ENCODE measurements around the gene NUDT7. TPM values are rescaled to one million over a fixed set of nuclear protein-coding genes. Genes with fewer than 3 reads are reported as not detected.

NUDT7 gene
- total and polyA plus RNA-seq, 4 donors: 15.4 to 30.2 (median 25.3) TPM

DNA sequence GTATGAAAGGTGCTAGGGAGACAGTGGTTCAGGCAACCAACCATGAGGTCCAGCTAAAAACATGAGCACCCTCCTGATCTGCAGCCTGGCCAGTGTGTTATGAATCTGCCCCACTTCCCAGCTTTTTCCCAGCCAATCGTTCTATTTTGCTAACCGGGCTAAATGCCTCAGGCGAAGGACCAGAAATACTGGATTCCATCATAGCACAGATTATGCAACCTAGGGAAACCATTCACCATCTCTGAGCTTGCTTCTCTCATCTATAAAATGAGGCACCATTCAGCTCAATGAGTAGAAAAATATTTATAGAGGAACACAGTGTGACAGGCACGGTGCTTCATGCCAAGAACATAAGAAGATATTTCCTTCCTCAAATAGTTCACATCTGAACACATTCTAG lies 45.2 kb upstream of the NUDT7 start:
- 57% methylated on average over 4 of the region's 4 CpGs for WGBS
- H3K36me3 ChIP-seq (ENCODE audit: control insufficient read depth in 4 of 4, insufficient read depth in 3 of 4, low read depth in 1 of 4, low read length in 3 of 4): no peaks in the 10 kb centered on the region
- DNase-seq (ENCODE audit: low spot score): no peak
- no peaks in the 10 kb centered on the region for H3K9me3 ChIP-seq (ENCODE audit: control insufficient read depth in 4 of 4, low read length in 3 of 4)
- peaks cover 0 to 4% (median 0%) of the 10 kb centered on the region in 4 donors for H3K27me3 ChIP-seq (ENCODE audit: control insufficient read depth in 4 of 4, insufficient read depth in 4 of 4, low read length in 3 of 4)
- H3K27ac ChIP-seq (ENCODE audit: low read depth in 1 of 2, low read length in 2 of 2): no peak overlapping the region
- TF ChIP-seq HNF4A (conservative IDR thresholded peaks at IDR 0.05): no peak
- no peak for TF ChIP-seq EGR1 (IDR thresholded peaks at IDR 0.05; ENCODE audit: low read depth in 2 of 2)
- TF ChIP-seq, protein P1, sequence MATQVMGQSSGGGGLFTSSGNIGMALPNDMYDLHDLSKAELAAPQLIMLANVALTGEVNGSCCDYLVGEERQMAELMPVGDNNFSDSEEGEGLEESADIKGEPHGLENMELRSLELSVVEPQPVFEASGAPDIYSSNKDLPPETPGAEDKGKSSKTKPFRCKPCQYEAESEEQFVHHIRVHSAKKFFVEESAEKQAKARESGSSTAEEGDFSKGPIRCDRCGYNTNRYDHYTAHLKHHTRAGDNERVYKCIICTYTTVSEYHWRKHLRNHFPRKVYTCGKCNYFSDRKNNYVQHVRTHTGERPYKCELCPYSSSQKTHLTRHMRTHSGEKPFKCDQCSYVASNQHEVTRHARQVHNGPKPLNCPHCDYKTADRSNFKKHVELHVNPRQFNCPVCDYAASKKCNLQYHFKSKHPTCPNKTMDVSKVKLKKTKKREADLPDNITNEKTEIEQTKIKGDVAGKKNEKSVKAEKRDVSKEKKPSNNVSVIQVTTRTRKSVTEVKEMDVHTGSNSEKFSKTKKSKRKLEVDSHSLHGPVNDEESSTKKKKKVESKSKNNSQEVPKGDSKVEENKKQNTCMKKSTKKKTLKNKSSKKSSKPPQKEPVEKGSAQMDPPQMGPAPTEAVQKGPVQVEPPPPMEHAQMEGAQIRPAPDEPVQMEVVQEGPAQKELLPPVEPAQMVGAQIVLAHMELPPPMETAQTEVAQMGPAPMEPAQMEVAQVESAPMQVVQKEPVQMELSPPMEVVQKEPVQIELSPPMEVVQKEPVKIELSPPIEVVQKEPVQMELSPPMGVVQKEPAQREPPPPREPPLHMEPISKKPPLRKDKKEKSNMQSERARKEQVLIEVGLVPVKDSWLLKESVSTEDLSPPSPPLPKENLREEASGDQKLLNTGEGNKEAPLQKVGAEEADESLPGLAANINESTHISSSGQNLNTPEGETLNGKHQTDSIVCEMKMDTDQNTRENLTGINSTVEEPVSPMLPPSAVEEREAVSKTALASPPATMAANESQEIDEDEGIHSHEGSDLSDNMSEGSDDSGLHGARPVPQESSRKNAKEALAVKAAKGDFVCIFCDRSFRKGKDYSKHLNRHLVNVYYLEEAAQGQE (IDR thresholded peaks at IDR 0.05): no peak
- TF ChIP-seq RXRA (IDR thresholded peaks at IDR 0.05): no peak
- TF ChIP-seq YY1 (IDR thresholded peaks at IDR 0.05): no peak
- TF ChIP-seq TAF1 (conservative IDR thresholded peaks at IDR 0.05): no peak
- TF ChIP-seq NR2F2 (IDR thresholded peaks at IDR 0.05): no peak
- TF ChIP-seq FOXA2 (IDR thresholded peaks at IDR 0.05): no peak
- TF ChIP-seq ZBTB33 (IDR thresholded peaks at IDR 0.05): no peak
- no peak overlapping the region for H3K9ac ChIP-seq (ENCODE audit: low read depth in 1 of 2, low read length in 2 of 2)
- peaks cover 0 to 3% (median 0%) of the 10 kb centered on the region in 4 donors for H3K4me1 ChIP-seq (ENCODE audit: control insufficient read depth in 4 of 4, insufficient read depth in 4 of 4, low read length in 3 of 4)
- H3K4me3 ChIP-seq (ENCODE audit: low read depth in 1 of 3, low read length in 3 of 3): no peak overlapping the region

- Histone ChIP-seq H3K4me1 (ENCODE audit: control insufficient read depth in 4 of 4, insufficient read depth in 4 of 4, low read length in 3 of 4) (peaks cover 0 to 3% (median 0%) of the 10 kb centered on the region in 4 donors), H3K27me3 (ENCODE audit: control insufficient read depth in 4 of 4, insufficient read depth in 4 of 4, low read length in 3 of 4) (peaks cover 0 to 4% (median 0%) of the 10 kb centered on the region in 4 donors), H3K9me3 (ENCODE audit: control insufficient read depth in 4 of 4, low read length in 3 of 4) (no peaks in the 10 kb centered on the region), H3K9ac (ENCODE audit: low read depth in 1 of 2, low read length in 2 of 2) (no peak overlapping the region), H3K27ac (ENCODE audit: low read depth in 1 of 2, low read length in 2 of 2) (no peak overlapping the region), H3K36me3 (ENCODE audit: control insufficient read depth in 4 of 4, insufficient read depth in 3 of 4, low read depth in 1 of 4, low read length in 3 of 4) (no peaks in the 10 kb centered on the region), H3K4me3 (ENCODE audit: low read depth in 1 of 3, low read length in 3 of 3) (no peak overlapping the region)
- no peak for DNase-seq (ENCODE audit: low spot score)
- no peak for TF ChIP-seq FOXA2 (IDR thresholded peaks at IDR 0.05)
- no peak for TF ChIP-seq MAX (IDR thresholded peaks at IDR 0.05)
- no peak for TF ChIP-seq RXRA (IDR thresholded peaks at IDR 0.05)
- no peak for TF ChIP-seq GABPA (IDR thresholded peaks at IDR 0.05 in 1 of 2, conservative IDR thresholded peaks at IDR 0.05 in 1 of 2)
- no peak for TF ChIP-seq TAF1 (conservative IDR thresholded peaks at IDR 0.05)
- TF ChIP-seq HNF4G (IDR thresholded peaks at IDR 0.05): no peak
- TF ChIP-seq EGR1 (IDR thresholded peaks at IDR 0.05; ENCODE audit: low read depth in 2 of 2): no peak
- TF ChIP-seq RAD21 (IDR thresholded peaks at IDR 0.05): no peak
- WGBS: 80% methylated on average over 3 of the region's 3 CpGs
Observed at GRCh38 chr16:77679391-77679790, 42.9 kb upstream of the NUDT7 start.

GRCh38 chr16:77679901-77680300 lies 42.4 kb upstream of the NUDT7 start:
- Histone ChIP-seq H3K27me3 (ENCODE audit: control insufficient read depth in 4 of 4, insufficient read depth in 4 of 4, low read length in 3 of 4) (peaks cover 0 to 4% (median 0%) of the 10 kb centered on the region in 4 donors), H3K4me3 (ENCODE audit: low read depth in 1 of 3, low read length in 3 of 3) (no peak overlapping the region), H3K9ac (ENCODE audit: low read depth in 1 of 2, low read length in 2 of 2) (no peak overlapping the region), H3K9me3 (ENCODE audit: control insufficient read depth in 4 of 4, low read length in 3 of 4) (no peaks in the 10 kb centered on the region), H3K27ac (ENCODE audit: low read depth in 1 of 2, low read length in 2 of 2) (no peak overlapping the region), H3K36me3 (ENCODE audit: control insufficient read depth in 4 of 4, insufficient read depth in 3 of 4, low read depth in 1 of 4, low read length in 3 of 4) (no peaks in the 10 kb centered on the region), H3K4me1 (ENCODE audit: control insufficient read depth in 4 of 4, insufficient read depth in 4 of 4, low read length in 3 of 4) (peaks cover 0 to 3% (median 0%) of the 10 kb centered on the region in 4 donors)
- WGBS: 74% methylated on average over 3 of the region's 3 CpGs
- DNase-seq (ENCODE audit: low spot score): no peak
- TF ChIP-seq FOXA2 (IDR thresholded peaks at IDR 0.05): no peak
- TF ChIP-seq YY1 (IDR thresholded peaks at IDR 0.05): no peak
- no peak for TF ChIP-seq MAX (IDR thresholded peaks at IDR 0.05)
- TF ChIP-seq RAD21 (IDR thresholded peaks at IDR 0.05): no peak
- no peak for TF ChIP-seq TAF1 (conservative IDR thresholded peaks at IDR 0.05)
- TF ChIP-seq, protein P1 (IDR thresholded peaks at IDR 0.05): no peak
- TF ChIP-seq, protein P2, sequence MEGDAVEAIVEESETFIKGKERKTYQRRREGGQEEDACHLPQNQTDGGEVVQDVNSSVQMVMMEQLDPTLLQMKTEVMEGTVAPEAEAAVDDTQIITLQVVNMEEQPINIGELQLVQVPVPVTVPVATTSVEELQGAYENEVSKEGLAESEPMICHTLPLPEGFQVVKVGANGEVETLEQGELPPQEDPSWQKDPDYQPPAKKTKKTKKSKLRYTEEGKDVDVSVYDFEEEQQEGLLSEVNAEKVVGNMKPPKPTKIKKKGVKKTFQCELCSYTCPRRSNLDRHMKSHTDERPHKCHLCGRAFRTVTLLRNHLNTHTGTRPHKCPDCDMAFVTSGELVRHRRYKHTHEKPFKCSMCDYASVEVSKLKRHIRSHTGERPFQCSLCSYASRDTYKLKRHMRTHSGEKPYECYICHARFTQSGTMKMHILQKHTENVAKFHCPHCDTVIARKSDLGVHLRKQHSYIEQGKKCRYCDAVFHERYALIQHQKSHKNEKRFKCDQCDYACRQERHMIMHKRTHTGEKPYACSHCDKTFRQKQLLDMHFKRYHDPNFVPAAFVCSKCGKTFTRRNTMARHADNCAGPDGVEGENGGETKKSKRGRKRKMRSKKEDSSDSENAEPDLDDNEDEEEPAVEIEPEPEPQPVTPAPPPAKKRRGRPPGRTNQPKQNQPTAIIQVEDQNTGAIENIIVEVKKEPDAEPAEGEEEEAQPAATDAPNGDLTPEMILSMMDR (IDR thresholded peaks at IDR 0.05; ENCODE audit: low read depth, low read length, missing input control): no peak
- no peak for TF ChIP-seq ATF3 (IDR thresholded peaks at IDR 0.05)
